Activated naive CD8-positive, alpha-beta T cell treated with anti-CD3 and anti-CD28 coated beads, Interleukin-2, amount 50 U/mL, for 24 hours (primary cell): ENCODE measurements around the gene SETDB2.

Experiments used
- ATAC-seq: fragments of 150-1000 bp; cut with Tn5 transposase; one replicate; pipeline ENCODE4 v1.10.0; 2021
- DNase-seq: peaks from one replicate; pipeline ENCODE4 v3.0.0; 2021
- H3K27ac Mint-ChIP-seq: one replicate; pipeline ENCODE4 v1.8.0; 2021; ENCODE audit warnings: mild to moderate bottlenecking, mixed read lengths
- H3K27me3 Mint-ChIP-seq: one replicate; pipeline ENCODE4 v1.8.0; 2021; ENCODE audit warnings: mixed read lengths
- H3K36me3 Mint-ChIP-seq: one replicate; pipeline ENCODE4 v1.8.0; 2021; ENCODE audit warnings: low read depth, mixed read lengths
- H3K4me1 Mint-ChIP-seq: one replicate; pipeline ENCODE4 v1.8.0; 2021; ENCODE audit warnings: mixed read lengths
- H3K4me3 Mint-ChIP-seq: one replicate; pipeline ENCODE4 v1.8.0; 2021; ENCODE audit warnings: mild to moderate bottlenecking, moderate library complexity, mixed read lengths
- H3K9me3 Mint-ChIP-seq: one replicate; pipeline ENCODE4 v1.8.0; 2021; ENCODE audit warnings: mixed read lengths

Gene SETDB2

DNA sequence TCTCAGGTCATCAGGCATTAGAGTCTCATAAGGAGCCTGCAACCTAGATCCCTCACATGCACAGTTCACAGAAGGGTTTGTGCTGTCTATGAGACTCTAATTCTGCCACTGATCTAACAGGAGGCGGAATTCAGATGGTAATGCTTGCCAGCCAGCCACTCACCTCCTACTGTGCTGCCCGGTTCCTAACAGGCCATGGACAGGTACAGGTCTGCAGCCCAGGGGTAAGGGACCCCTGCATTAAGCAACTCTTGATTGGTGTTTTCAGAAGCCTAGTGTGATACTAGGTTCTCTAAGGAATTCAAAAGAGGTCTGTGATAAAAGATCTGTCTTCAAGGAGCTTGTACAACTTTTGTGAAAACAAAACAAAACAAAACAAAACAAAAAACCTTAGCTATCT lies 31.3 kb upstream of the SETDB2 start:
- no peaks in the 10 kb centered on the region for H3K9me3 Mint-ChIP-seq
- ATAC-seq (no peak), DNase-seq (no peak)
- no peaks in the 10 kb centered on the region for H3K4me1 Mint-ChIP-seq
- H3K27me3 Mint-ChIP-seq: no peaks in the 10 kb centered on the region
- no peak overlapping the region for H3K27ac Mint-ChIP-seq
- H3K36me3 Mint-ChIP-seq: no peaks in the 10 kb centered on the region
- no peak overlapping the region for H3K4me3 Mint-ChIP-seq

DNA sequence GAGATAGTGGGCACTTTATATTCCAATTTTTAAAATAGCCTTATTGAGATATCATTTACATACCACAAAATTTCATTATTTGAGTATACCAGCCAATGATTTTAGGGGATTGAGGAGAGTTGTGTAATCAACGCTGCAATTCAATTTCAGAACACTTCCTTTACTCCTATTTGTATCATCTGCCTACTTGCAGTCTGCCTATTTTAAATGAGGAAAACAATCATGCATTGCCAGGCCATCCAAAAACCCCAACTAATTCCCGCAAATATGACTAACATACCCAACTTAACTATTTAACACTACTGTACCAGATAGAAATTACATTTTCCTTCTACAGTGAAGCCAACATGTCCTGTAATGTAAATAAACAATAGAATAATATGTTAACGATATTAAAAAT lies 26.9 kb upstream of the SETDB2 start:
- no peak overlapping the region for H3K4me3 Mint-ChIP-seq
- peaks cover 2% of the 10 kb centered on the region for H3K27me3 Mint-ChIP-seq
- no peaks in the 10 kb centered on the region for H3K9me3 Mint-ChIP-seq
- no peaks in the 10 kb centered on the region for H3K4me1 Mint-ChIP-seq
- ATAC-seq (no peak), DNase-seq (no peak)
- no peak overlapping the region for H3K27ac Mint-ChIP-seq
- no peaks in the 10 kb centered on the region for H3K36me3 Mint-ChIP-seq

DNA sequence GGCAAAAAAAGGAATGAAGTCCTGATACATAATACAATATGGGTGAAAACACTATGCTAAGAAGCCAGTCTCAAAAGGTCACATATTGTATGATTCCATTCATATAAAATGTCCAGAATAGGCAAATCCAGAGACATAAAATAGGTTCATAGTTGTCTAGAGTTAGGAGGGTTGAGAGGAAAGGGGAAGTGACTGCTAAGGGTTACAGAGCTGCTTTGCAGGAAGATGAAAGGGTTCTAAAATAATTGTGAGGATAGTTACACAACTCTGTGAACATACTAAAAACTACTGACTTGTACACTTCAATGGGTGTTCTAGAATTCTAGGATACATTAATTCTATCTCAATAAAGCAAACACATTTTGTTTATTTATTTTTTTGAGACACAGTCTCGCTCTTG lies 25.9 kb upstream of the SETDB2 start:
- DNase-seq: no peak
- Mint-ChIP-seq H3K27ac (no peak overlapping the region), H3K36me3 (no peaks in the 10 kb centered on the region), H3K27me3 (peaks cover 2% of the 10 kb centered on the region), H3K4me3 (no peak overlapping the region), H3K9me3 (no peaks in the 10 kb centered on the region), H3K4me1 (no peaks in the 10 kb centered on the region)
- ATAC-seq: no peak

DNA sequence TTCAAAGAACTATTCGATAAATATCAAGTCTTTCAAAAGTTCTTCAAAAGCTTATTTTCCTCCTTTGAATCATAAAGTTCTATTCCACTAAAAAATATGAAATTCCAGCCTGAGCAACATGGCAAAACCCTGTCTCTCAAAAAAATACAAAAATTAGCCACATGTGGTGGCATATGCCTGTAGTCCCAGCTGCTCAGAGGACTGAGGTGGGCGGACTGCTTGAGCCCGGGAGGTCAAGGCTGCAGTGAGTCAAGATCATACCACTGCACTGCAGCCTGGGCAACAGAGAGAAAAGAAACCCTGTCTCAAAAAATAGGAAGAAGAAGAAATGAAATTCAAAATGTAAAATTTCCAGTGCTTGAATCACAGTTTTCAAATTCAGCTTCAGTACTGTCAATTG lies 24.8 kb upstream of the SETDB2 start:
- Mint-ChIP-seq H3K4me3 (no peak overlapping the region), H3K27me3 (peaks cover 2% of the 10 kb centered on the region), H3K27ac (no peak overlapping the region), H3K9me3 (no peaks in the 10 kb centered on the region), H3K4me1 (no peaks in the 10 kb centered on the region), H3K36me3 (no peaks in the 10 kb centered on the region)
- DNase-seq: no peak
- ATAC-seq: no peak

DNA sequence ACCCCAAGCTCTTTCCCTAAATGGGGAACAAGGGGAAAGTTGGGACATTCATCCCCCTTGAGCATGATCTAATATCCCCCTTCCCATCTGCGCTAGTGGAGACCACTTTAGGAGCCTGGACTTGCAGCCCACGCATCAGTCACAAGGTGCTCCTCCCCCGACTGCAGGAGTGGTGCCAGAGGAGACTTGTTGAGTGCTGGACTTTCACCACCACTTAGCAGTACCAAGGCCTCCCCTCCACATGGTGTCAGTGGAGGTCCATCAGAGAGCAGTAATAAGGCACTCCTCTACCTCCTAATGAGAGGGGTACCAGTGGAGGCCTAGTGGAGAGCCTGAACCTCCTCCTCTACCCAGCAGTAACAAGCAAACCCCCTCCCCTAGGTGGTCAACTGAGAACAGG lies 22.7 kb upstream of the SETDB2 start:
- H3K36me3 Mint-ChIP-seq: no peaks in the 10 kb centered on the region
- H3K27me3 Mint-ChIP-seq: peaks cover 2% of the 10 kb centered on the region
- no peaks in the 10 kb centered on the region for H3K9me3 Mint-ChIP-seq
- ATAC-seq (peak; percentile 78), DNase-seq (peak; percentile 6)
- H3K4me1 Mint-ChIP-seq: no peaks in the 10 kb centered on the region
- no peak overlapping the region for H3K4me3 Mint-ChIP-seq
- H3K27ac Mint-ChIP-seq: no peak overlapping the region

DNA sequence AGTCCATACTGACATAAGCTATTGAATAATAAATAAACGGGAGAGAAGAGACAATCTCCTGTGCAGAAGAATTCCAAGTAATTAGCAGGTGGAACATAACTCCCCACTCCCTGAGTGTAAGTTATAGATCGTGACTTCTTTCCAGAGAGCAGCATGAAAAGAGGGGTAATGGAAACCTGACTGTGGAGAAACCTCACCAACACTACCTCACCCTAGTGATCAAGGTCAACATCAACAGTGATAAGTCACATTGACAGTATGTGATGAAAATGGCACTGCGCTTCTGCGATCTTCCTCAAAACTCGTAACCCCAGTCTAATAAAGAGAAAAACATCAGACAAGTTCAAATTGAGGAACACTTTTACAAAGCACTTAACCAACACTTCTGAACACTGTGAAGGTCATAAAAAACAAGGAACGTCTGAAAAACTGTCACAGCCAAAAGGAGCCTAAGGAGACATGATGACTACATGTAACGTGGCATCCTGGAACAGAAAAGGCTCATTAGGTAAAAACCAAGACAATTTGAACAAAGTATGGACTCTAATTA lies 20.0 kb upstream of the SETDB2 start:
- H3K36me3 Mint-ChIP-seq: no peaks in the 10 kb centered on the region
- no peaks in the 10 kb centered on the region for H3K27me3 Mint-ChIP-seq
- no peak overlapping the region for H3K4me3 Mint-ChIP-seq
- no peaks in the 10 kb centered on the region for H3K4me1 Mint-ChIP-seq
- H3K9me3 Mint-ChIP-seq: no peaks in the 10 kb centered on the region
- DNase-seq (no peak), ATAC-seq (no peak)
- no peak overlapping the region for H3K27ac Mint-ChIP-seq

DNA sequence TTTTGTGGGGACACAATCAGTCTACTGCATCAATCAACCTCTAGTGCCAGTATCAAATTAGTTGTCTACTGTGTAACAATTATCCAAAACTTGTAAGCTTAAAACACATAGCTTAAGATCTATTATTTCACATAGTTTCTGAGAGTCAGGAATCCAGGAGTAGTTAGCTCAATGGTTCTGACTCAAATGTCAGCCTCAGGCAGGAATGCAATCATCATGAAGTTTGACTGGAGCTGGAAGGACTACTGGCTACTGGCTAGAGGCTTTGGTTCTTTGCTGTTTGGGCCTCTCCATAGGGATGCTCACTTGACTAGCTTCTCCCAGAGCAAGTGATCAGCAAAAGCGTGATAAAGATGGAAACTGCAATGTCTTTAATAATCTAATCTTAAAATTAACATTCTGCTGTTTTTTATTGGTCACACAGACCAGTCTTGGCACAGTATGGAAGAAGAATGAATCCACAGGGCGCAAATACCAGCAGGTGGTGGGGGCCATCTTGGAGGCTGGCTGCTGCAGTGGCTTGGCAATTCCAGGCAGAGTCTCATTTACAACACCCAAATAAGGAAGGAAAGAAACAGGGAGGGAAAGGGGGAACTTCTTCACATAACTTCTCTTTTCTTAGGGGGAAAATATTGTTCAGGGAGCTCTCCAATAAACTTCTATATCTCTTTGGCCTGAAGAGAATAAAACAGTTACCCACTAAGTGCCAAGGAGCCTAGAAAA lies 15.9 kb upstream of the SETDB2 start:
- no peak for DNase-seq
- Mint-ChIP-seq H3K9me3 (no peaks in the 10 kb centered on the region), H3K4me3 (no peak overlapping the region)

DNA sequence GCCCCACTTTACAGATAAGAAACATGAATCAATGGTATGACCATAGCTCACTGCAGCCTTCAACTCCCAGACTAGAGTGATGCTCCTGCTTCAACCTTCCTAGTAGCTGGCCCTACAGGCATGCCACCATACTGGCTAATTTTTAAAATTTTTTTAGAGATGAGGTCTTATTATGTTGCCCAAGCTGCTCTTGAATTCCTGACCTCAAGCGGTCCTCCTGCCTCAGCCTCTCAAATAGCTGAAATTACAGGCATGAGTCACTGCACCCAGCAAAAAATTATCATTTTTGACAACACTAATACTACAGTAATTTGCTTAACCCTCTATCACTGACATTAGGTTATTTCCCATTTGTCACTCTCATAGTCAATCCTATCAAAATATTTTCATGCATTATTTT lies 15.0 kb upstream of the SETDB2 start:
- H3K4me3 Mint-ChIP-seq: no peak overlapping the region
- H3K36me3 Mint-ChIP-seq: no peaks in the 10 kb centered on the region
- H3K4me1 Mint-ChIP-seq: no peaks in the 10 kb centered on the region
- no peaks in the 10 kb centered on the region for H3K27me3 Mint-ChIP-seq
- H3K9me3 Mint-ChIP-seq: no peaks in the 10 kb centered on the region
- no peak for ATAC-seq
- H3K27ac Mint-ChIP-seq: no peak overlapping the region
- no peak for DNase-seq

More for the DNA sequence above, 15.9 kb upstream of the SETDB2 start:
- no peaks in the 10 kb centered on the region for H3K36me3 Mint-ChIP-seq
- H3K4me1 Mint-ChIP-seq: no peaks in the 10 kb centered on the region
- no peak overlapping the region for H3K27ac Mint-ChIP-seq
- no peaks in the 10 kb centered on the region for H3K27me3 Mint-ChIP-seq
- ATAC-seq: no peak

DNA sequence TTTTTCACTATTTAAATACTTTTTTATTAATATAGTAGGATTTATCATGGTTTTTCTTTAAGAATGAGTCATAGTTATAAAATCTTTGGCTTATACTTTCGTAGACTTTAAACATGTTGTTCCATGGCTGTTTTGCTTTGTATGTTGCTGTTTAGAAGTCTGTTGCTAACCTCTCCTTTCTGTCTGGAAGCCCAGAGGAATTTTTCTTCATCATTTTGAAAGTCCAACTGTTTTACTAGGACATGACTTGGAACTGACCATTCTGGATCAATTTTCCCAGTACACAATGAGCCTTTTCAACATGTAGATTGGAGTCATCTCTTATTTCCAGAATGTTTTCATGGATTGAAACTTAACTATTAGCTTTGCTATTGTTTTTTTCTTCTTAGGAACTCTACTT lies 8.1 kb upstream of the SETDB2 start:
- Mint-ChIP-seq H3K9me3 (no peaks in the 10 kb centered on the region), H3K4me3 (no peak overlapping the region), H3K36me3 (no peaks in the 10 kb centered on the region), H3K27me3 (no peaks in the 10 kb centered on the region), H3K27ac (no peak overlapping the region), H3K4me1 (peaks cover 5% of the 10 kb centered on the region)
- DNase-seq (no peak), ATAC-seq (no peak)

DNA sequence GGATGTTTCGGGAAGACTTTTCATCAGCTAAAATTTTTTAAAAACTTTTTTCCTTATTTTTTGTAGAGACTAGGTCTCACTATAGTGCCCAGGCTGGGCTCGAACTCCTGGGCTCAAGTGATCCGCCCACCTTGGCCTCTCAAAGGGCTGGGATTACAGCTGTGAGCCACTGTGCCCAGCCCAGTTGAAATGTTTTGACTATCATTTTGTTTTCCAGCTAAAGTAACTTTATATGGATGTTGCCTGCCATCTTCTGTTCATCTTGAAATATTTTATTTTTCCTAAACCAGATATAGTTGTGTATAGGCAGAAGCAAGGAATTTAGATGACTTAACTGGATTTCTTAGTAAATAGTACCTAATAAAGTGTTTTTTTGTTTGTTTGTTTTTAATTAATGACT lies 7.2 kb upstream of the SETDB2 start:
- Mint-ChIP-seq H3K9me3 (no peaks in the 10 kb centered on the region), H3K4me1 (peaks cover 12% of the 10 kb centered on the region), H3K27ac (no peak overlapping the region), H3K36me3 (peaks cover 3% of the 10 kb centered on the region), H3K4me3 (no peak overlapping the region), H3K27me3 (no peaks in the 10 kb centered on the region)
- DNase-seq (no peak), ATAC-seq (no peak)

DNA sequence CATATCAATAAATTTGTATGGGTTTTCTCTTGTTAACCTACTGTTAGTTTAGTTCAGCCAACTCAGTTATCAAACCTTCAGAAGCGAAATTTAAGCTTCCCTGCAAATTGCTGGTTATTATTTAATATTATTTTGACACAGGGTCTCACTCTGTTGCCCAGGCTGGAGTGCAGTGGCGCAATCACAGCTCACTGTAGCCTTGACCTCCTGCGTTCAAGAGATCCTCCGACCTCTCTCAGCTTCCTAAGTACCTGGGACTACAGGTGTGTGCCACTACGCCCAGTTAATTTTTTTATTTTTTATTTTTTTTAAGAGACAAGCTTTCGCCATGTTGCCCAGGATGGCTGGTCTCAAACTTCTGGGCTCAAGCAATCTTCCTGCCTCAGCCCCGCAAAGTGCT lies 6.4 kb upstream of the SETDB2 start:
- no peak overlapping the region for H3K4me3 Mint-ChIP-seq
- peaks cover 8% of the 10 kb centered on the region for H3K36me3 Mint-ChIP-seq
- no peak for ATAC-seq
- no peaks in the 10 kb centered on the region for H3K27me3 Mint-ChIP-seq
- peaks cover 20% of the 10 kb centered on the region for H3K4me1 Mint-ChIP-seq
- no peak for DNase-seq
- no peak overlapping the region for H3K27ac Mint-ChIP-seq
- H3K9me3 Mint-ChIP-seq: no peaks in the 10 kb centered on the region

DNA sequence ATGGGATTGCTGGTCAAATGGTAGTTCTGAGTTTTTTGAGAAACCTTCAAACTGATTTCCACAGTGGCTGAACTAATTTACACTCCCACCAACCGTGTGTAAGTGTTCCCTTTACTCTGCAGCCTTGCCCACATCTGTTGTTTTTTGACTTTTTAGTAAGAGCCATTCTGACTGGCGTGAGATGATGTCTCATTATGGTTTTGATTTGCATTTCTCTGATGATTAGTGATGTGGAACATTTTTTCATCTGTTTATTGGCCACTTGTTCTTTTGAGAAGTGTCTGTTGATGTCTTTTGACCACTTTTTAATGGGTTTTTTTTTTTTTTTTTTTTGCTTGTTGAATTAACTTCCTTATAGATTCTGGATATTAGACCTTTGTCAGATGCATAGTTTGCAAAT lies 4.5 kb upstream of the SETDB2 start:
- H3K9me3 Mint-ChIP-seq: no peaks in the 10 kb centered on the region
- H3K27ac Mint-ChIP-seq: no peak overlapping the region
- peaks cover 11% of the 10 kb centered on the region for H3K36me3 Mint-ChIP-seq
- H3K4me1 Mint-ChIP-seq: peaks cover 35% of the 10 kb centered on the region
- no peaks in the 10 kb centered on the region for H3K27me3 Mint-ChIP-seq
- H3K4me3 Mint-ChIP-seq: no peak overlapping the region
- DNase-seq: no peak
- ATAC-seq: no peak

DNA sequence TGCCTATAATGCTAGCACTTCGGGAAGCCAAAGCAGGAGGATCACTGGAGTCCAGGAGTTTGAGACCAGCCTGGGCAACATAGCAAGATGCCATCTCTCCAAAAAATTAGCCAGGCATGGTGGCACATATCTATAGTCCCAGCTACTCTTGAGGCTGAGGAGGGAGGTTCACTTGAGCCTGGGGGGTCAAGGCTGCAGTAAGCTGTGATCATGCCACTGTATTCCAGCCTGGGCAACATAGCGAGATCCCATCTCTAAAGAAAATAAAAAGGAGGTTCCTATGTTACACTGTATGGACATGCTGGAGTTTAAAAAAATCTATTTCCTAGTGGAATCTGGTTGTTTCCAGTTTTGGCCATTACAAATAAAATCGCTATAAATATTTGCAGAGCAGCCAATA lies 2.8 kb upstream of the SETDB2 start:
- Mint-ChIP-seq H3K36me3 (peaks cover 13% of the 10 kb centered on the region), H3K4me1 (peaks cover 46% of the 10 kb centered on the region), H3K27me3 (no peaks in the 10 kb centered on the region), H3K4me3 (no peak overlapping the region), H3K9me3 (no peaks in the 10 kb centered on the region), H3K27ac (no peak overlapping the region)
- DNase-seq (no peak), ATAC-seq (no peak)

DNA sequence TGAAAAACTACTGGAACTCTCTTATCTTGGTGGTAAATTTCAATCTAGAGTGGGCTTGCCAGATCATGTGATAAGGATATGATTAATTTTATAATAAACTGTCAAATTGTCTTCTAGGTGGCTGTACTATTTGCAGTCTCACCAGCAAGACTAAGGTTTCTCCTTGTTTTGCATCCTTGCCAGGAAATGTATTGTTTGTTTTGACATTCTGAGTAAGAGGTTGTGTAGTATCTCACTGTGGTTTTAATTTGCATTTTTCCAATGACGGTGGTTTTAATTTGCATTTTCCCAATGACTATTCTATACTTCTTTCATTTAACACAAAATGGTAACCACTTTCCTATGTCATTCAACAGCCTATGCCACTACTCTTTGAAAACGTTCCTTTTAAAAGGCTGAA lies 2.2 kb upstream of the SETDB2 start:
- H3K4me1 Mint-ChIP-seq: peaks cover 51% of the 10 kb centered on the region
- no peaks in the 10 kb centered on the region for H3K9me3 Mint-ChIP-seq
- H3K27ac Mint-ChIP-seq: peak overlapping the region; percentile 67
- H3K36me3 Mint-ChIP-seq: peaks cover 13% of the 10 kb centered on the region
- no peaks in the 10 kb centered on the region for H3K27me3 Mint-ChIP-seq
- DNase-seq (no peak), ATAC-seq (no peak)
- H3K4me3 Mint-ChIP-seq: no peak overlapping the region

DNA sequence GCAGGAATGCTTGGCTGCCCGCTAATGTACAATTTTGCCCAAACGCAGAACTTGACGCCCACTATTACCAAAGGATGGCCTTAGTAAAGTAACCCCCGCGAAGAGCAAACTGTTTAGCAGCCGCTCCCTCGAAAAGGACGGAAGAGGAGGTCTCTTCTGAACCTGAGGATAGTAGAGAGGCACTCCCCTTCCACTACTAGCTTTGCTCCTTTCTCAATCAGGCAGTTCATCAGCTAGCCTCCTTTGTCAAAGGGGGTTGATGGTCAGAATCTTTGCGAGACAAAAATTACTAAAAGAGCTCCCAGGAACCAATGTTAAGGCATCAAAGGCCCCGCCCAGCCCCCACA lies 744 bp upstream of the SETDB2 start:
- peak overlapping the region; percentile 100 for H3K4me3 Mint-ChIP-seq
- ATAC-seq (no peak), DNase-seq (no peak)
- no peaks in the 10 kb centered on the region for H3K27me3 Mint-ChIP-seq
- peak overlapping the region; percentile 98 for H3K27ac Mint-ChIP-seq
- H3K36me3 Mint-ChIP-seq: peaks cover 13% of the 10 kb centered on the region
- no peaks in the 10 kb centered on the region for H3K9me3 Mint-ChIP-seq
- H3K4me1 Mint-ChIP-seq: peaks cover 64% of the 10 kb centered on the region
